Measurements from ENCODE around the gene IL13RA1.

Gene IL13RA1

DNA sequence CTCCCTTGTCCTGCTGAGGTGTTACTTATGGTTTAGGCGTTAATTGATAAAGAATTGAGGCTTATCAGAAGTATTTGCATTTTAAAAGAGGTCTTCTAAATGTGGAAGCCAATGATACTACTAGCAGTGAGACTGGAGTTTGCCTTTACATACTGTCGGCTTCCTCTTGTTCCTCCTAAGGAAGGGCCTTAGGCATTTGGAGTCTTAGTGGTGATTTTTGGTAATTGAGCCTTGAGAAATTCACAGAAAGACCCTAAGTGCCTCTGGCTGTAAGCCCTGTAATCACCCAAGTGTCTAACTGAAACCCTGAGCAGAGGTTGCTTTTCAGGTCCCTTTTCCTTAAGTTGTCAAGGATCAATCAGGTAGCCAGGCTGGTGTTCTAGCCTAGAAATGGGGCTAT, 14.8 kb downstream of the IL13RA1 start:
- no peak overlapping the region for H3K27ac Mint-ChIP-seq
- no peaks in the 10 kb centered on the region for H3K9me3 Mint-ChIP-seq
- H3K27me3 Mint-ChIP-seq: peaks cover 55% of the 10 kb centered on the region
- DNase-seq: no peak
- no peaks in the 10 kb centered on the region for H3K36me3 Mint-ChIP-seq (ENCODE audit: low read depth)
- H3K4me1 Mint-ChIP-seq (ENCODE audit: low read depth): no peaks in the 10 kb centered on the region
- no peak overlapping the region for H3K4me3 Mint-ChIP-seq

GRCh38 chrX:118745570-118745969, 18.2 kb downstream of the IL13RA1 start:
- H3K36me3 Mint-ChIP-seq (ENCODE audit: low read depth): no peaks in the 10 kb centered on the region
- no peaks in the 10 kb centered on the region for H3K9me3 Mint-ChIP-seq
- no peak overlapping the region for H3K4me3 Mint-ChIP-seq
- peaks cover 44% of the 10 kb centered on the region for H3K27me3 Mint-ChIP-seq
- no peak overlapping the region for H3K27ac Mint-ChIP-seq
- no peak for DNase-seq
- H3K4me1 Mint-ChIP-seq (ENCODE audit: low read depth): no peaks in the 10 kb centered on the region

GRCh38 chrX:118751950-118752783, 24.8 kb downstream of the IL13RA1 start:
- no peaks in the 10 kb centered on the region for H3K36me3 Mint-ChIP-seq (ENCODE audit: low read depth)
- no peak for DNase-seq
- H3K4me3 Mint-ChIP-seq: no peak overlapping the region
- no peak overlapping the region for H3K27ac Mint-ChIP-seq
- no peaks in the 10 kb centered on the region for H3K9me3 Mint-ChIP-seq
- H3K4me1 Mint-ChIP-seq (ENCODE audit: low read depth): no peaks in the 10 kb centered on the region
- peaks cover 34% of the 10 kb centered on the region for H3K27me3 Mint-ChIP-seq

DNA sequence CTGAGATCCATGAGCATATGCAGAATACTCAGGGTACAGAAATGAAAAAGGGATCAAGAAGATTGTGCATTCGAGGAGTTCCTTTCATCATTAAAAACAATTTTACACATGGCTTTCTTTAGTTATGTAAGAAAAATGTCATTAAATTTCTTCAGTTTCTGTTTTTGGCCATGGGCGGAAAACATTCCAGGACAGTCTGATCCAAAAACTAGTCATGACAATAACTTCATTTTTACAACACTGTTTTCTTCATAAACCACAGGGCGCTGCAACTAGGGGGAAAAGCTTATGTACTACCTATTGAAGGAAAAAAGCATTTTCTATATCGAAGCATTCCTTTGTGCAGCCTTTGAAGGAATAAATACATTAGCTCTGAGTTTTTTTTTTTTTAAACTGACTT, 28.2 kb downstream of the IL13RA1 start:
- Mint-ChIP-seq H3K4me3 (no peak overlapping the region), H3K27me3 (peaks cover 33% of the 10 kb centered on the region), H3K36me3 (ENCODE audit: low read depth) (no peaks in the 10 kb centered on the region), H3K9me3 (no peaks in the 10 kb centered on the region), H3K27ac (no peak overlapping the region), H3K4me1 (ENCODE audit: low read depth) (no peaks in the 10 kb centered on the region)
- no peak for DNase-seq

GRCh38 chrX:118756101-118756500, 28.7 kb downstream of the IL13RA1 start:
- no peak for DNase-seq
- Mint-ChIP-seq H3K9me3 (no peaks in the 10 kb centered on the region), H3K4me3 (no peak overlapping the region), H3K36me3 (ENCODE audit: low read depth) (no peaks in the 10 kb centered on the region), H3K27ac (no peak overlapping the region), H3K4me1 (ENCODE audit: low read depth) (no peaks in the 10 kb centered on the region), H3K27me3 (peaks cover 33% of the 10 kb centered on the region)

- no peak for DNase-seq
- H3K36me3 Mint-ChIP-seq (ENCODE audit: low read depth): no peaks in the 10 kb centered on the region
- H3K9me3 Mint-ChIP-seq: no peaks in the 10 kb centered on the region
- no peak overlapping the region for H3K27ac Mint-ChIP-seq
- no peaks in the 10 kb centered on the region for H3K4me1 Mint-ChIP-seq (ENCODE audit: low read depth)
- H3K27me3 Mint-ChIP-seq: peaks cover 28% of the 10 kb centered on the region
- no peak overlapping the region for H3K4me3 Mint-ChIP-seq
Measured at GRCh38 chrX:118758511-118758910, 31.1 kb downstream of the IL13RA1 start.

- DNase-seq: no peak
- no peaks in the 10 kb centered on the region for H3K9me3 Mint-ChIP-seq
- H3K36me3 Mint-ChIP-seq (ENCODE audit: low read depth): no peaks in the 10 kb centered on the region
- no peak overlapping the region for H3K27ac Mint-ChIP-seq
- H3K27me3 Mint-ChIP-seq: peaks cover 30% of the 10 kb centered on the region
- no peak overlapping the region for H3K4me3 Mint-ChIP-seq
- no peaks in the 10 kb centered on the region for H3K4me1 Mint-ChIP-seq (ENCODE audit: low read depth)
Measured at GRCh38 chrX:118760025-118760424, 32.6 kb downstream of the IL13RA1 start.

DNA sequence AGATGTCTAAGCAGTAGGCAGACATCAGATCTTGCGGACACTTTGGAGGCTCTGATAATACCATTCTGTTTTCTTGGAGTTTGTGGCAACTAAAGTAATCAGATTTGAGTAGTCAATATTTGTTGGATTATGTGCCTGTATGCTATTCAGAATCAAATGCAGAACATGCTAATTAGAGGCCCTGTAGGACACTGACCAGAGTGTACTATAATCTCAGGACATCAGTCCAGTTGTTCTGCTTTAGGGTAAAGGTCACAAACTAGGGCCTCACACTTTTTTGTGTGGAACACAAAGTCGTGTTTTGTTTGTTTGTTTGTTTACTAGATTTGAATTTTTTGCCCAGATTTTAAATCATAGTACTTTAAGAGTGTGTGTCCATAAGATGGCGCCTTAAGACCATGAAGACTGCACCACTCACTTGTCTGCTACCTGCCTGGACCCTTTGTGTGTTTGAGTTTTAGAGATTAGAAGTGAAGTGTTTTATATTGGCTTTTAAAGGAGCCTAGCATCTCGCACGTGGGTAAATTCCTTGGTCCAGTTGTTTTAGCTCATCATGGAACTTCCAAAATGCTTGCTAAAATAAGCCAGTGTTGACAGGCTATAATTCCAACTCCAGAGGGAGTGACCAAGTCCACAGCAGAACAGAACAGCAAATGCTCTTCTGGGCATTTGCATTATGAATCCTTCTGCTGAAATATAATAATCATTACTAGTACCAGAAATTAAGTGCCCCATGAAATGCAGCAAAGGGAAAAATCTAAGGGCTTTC, 34.7 kb downstream of the IL13RA1 start:
- H3K36me3 Mint-ChIP-seq (ENCODE audit: low read depth): no peaks in the 10 kb centered on the region
- H3K4me1 Mint-ChIP-seq (ENCODE audit: low read depth): no peaks in the 10 kb centered on the region
- no peak overlapping the region for H3K4me3 Mint-ChIP-seq
- H3K27ac Mint-ChIP-seq: no peak overlapping the region
- DNase-seq: no peak
- no peaks in the 10 kb centered on the region for H3K9me3 Mint-ChIP-seq
- peaks cover 26% of the 10 kb centered on the region for H3K27me3 Mint-ChIP-seq

GRCh38 chrX:118763489-118763888, 36.1 kb downstream of the IL13RA1 start:
- Mint-ChIP-seq H3K9me3 (no peaks in the 10 kb centered on the region), H3K4me1 (ENCODE audit: low read depth) (no peaks in the 10 kb centered on the region), H3K4me3 (no peak overlapping the region), H3K27me3 (peaks cover 39% of the 10 kb centered on the region), H3K36me3 (ENCODE audit: low read depth) (no peaks in the 10 kb centered on the region), H3K27ac (no peak overlapping the region)
- DNase-seq: no peak

DNA sequence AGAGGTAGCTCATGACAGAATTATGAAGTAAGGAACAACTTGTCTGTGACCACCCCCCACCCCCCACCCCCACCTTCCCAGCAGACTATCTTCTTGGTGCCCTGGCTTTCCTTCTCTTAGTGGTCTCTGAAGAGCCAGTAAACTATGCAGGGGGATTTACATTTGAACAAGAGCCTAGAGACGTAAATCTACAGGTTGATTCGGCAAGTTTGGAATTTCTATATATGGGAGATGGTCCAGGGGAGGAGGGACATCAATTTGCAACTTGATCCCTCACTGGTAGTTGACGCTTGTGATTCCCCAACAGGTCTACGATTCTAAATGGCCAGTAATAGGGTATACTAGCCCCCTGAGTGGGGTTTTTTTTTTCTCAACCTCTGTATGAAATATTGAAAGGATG, 36.7 kb downstream of the IL13RA1 start:
- no peak for DNase-seq
- H3K9me3 Mint-ChIP-seq: no peaks in the 10 kb centered on the region
- peaks cover 40% of the 10 kb centered on the region for H3K27me3 Mint-ChIP-seq
- H3K4me1 Mint-ChIP-seq (ENCODE audit: low read depth): no peaks in the 10 kb centered on the region
- H3K36me3 Mint-ChIP-seq (ENCODE audit: low read depth): no peaks in the 10 kb centered on the region
- no peak overlapping the region for H3K4me3 Mint-ChIP-seq
- no peak overlapping the region for H3K27ac Mint-ChIP-seq

GRCh38 chrX:118770133-118770760, 42.8 kb downstream of the IL13RA1 start:
- Mint-ChIP-seq H3K36me3 (ENCODE audit: low read depth) (no peaks in the 10 kb centered on the region), H3K4me3 (no peak overlapping the region), H3K4me1 (ENCODE audit: low read depth) (no peaks in the 10 kb centered on the region), H3K27me3 (peaks cover 45% of the 10 kb centered on the region), H3K27ac (no peak overlapping the region), H3K9me3 (no peaks in the 10 kb centered on the region)
- DNase-seq: no peak

DNA sequence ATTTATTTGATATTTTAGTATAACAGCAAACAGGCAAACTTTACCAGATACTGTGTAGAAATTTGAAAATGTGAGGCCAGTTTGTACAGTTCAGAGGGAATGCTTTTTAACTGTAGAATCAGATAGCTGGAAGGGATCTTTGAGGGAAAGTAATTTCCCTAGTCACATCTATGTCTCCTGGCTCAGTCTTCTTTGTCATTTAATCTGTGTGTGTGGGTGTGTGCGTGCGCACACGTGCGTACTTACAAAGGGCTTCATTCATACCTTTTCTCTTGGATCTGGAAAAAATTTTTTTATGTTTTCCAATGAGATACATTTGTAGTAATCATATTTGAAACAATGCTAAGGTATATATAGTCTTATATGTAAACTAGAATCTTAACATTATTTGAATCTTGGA, 44.6 kb downstream of the IL13RA1 start:
- Mint-ChIP-seq H3K36me3 (ENCODE audit: low read depth) (no peaks in the 10 kb centered on the region), H3K9me3 (no peaks in the 10 kb centered on the region), H3K27ac (no peak overlapping the region), H3K4me1 (ENCODE audit: low read depth) (no peaks in the 10 kb centered on the region), H3K4me3 (no peak overlapping the region), H3K27me3 (peaks cover 49% of the 10 kb centered on the region)
- DNase-seq: no peak

DNA sequence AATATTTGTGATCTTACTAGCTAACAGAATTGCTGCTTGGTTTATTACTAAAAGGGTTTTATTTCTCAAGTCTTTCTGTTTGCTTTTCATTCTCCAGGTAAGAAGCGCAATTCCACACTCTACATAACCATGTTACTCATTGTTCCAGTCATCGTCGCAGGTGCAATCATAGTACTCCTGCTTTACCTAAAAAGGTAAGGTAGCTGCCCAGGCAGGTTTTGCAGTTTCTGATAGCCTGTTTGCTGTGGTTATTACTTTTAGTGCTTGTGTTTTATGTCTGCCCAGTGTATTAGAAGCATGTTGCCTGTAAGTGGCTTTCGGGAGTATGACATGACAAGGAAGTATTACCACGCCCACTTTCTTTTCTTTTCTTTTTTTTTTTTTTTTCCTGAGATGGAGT, 46.4 kb downstream of the IL13RA1 start:
- Mint-ChIP-seq H3K4me3 (no peak overlapping the region), H3K9me3 (no peaks in the 10 kb centered on the region), H3K27me3 (peaks cover 41% of the 10 kb centered on the region), H3K27ac (no peak overlapping the region), H3K36me3 (ENCODE audit: low read depth) (no peaks in the 10 kb centered on the region), H3K4me1 (ENCODE audit: low read depth) (no peaks in the 10 kb centered on the region)
- DNase-seq: no peak

GRCh38 chrX:118779581-118779980, 52.2 kb downstream of the IL13RA1 start:
- H3K4me3 Mint-ChIP-seq: no peak overlapping the region
- H3K27ac Mint-ChIP-seq: no peak overlapping the region
- no peaks in the 10 kb centered on the region for H3K9me3 Mint-ChIP-seq
- H3K27me3 Mint-ChIP-seq: peaks cover 42% of the 10 kb centered on the region
- H3K36me3 Mint-ChIP-seq (ENCODE audit: low read depth): no peaks in the 10 kb centered on the region
- no peaks in the 10 kb centered on the region for H3K4me1 Mint-ChIP-seq (ENCODE audit: low read depth)
- DNase-seq: no peak

DNA sequence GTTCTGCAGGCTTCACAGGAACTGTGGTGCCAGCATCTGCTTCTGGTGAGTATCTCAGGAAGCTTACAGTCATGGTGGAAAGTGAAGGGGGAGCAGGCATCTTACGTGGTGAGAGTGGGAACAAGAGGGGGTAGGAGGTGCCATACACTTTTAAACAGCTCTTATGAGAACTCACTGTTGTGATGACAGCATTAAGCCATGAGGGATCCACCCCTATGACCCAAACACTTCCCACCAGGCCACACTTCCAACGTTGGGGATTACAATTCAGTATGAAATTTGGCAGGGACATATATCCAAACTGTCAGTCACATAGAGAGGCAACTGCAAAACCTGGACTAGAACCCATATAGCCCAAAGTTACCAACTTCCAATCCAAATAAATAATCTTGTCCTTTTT, 53.1 kb downstream of the IL13RA1 start:
- no peak overlapping the region for H3K27ac Mint-ChIP-seq
- H3K36me3 Mint-ChIP-seq (ENCODE audit: low read depth): no peaks in the 10 kb centered on the region
- no peaks in the 10 kb centered on the region for H3K4me1 Mint-ChIP-seq (ENCODE audit: low read depth)
- no peak overlapping the region for H3K4me3 Mint-ChIP-seq
- no peaks in the 10 kb centered on the region for H3K9me3 Mint-ChIP-seq
- H3K27me3 Mint-ChIP-seq: peaks cover 36% of the 10 kb centered on the region
- DNase-seq: no peak
